Measurements from ENCODE around the gene HOXD11.

HOXD11 gene

GRCh38 chr2:176148751-176149421 lies 41.8 kb downstream of the HOXD11 start:
- no peak for DNase-seq (ENCODE audit: low read depth in 2 of 2, low spot score in 1 of 2)

DNA sequence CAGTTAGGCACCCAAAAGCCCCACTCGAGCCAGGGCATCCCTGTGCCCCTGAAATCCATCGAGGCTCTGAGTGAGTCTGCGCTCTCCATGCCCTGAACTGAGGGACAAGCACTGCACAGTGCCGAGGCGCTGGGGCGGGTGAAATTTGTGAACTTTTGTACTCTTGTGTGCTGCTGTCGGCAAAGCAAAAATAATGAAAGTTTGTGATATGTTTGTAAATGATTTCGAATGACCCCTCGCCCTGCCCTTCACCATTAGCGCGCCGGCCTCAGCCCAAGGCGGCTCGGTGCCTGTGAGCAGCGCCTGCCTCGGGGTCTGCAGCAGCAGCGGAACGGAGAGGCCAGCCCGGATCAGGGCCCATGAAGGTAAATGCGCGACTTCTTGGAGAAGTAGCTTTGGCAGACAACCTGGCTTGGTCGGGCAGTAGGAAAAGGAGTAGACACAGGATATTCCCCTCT lies 42.4 kb downstream of the HOXD11 start:
- DNase-seq (ENCODE audit: low read depth in 2 of 2, low spot score in 1 of 2), result no peak

- no peak for DNase-seq (ENCODE audit: low read depth in 2 of 2, low spot score in 1 of 2)
These were observed 43.0 kb downstream of the HOXD11 start for GRCh38 chr2:176149939-176150583.

DNA sequence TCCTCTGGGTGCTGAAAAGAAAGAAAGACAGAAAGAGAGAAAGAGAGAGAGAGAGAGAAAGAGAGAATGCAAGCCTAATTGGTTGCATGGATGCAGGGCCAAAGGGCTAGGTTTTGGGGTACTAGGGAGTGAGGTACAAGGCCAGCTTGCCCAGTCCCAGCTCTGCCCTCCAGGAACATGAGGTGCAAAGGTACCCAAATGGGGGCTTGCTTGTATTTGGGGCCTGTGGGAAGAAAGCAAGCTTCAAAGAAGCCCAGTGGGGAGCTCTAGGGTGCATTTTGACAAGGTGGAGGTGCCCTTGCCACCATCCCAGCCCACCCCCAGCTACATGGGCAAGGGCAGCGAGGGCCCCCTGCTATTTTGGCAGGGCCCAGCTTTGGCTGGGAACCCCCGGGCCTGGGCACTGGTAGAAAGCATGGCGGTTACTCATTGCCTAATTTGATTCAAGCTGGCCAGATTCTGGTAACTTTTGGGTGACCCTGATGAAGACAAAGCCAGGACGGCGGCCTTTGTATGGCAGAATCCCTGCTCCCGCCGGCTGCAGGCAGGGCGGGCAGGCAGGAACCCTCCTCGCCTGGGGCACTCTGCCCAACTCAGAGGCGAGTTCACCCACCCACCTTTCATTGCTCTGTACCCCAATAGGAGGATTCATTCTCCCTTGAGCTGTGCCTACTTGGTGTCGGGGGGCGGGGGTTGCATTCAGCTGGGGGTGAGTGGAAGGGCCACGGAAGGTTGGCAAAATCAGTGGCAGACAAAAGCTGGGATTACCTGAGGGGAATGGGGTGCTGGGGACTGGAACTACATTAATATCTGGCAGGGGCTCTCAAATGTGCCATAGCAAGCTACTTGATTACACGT lies 43.7 kb downstream of the HOXD11 start:
- no peak for DNase-seq (ENCODE audit: low read depth in 2 of 2, low spot score in 1 of 2)

DNA sequence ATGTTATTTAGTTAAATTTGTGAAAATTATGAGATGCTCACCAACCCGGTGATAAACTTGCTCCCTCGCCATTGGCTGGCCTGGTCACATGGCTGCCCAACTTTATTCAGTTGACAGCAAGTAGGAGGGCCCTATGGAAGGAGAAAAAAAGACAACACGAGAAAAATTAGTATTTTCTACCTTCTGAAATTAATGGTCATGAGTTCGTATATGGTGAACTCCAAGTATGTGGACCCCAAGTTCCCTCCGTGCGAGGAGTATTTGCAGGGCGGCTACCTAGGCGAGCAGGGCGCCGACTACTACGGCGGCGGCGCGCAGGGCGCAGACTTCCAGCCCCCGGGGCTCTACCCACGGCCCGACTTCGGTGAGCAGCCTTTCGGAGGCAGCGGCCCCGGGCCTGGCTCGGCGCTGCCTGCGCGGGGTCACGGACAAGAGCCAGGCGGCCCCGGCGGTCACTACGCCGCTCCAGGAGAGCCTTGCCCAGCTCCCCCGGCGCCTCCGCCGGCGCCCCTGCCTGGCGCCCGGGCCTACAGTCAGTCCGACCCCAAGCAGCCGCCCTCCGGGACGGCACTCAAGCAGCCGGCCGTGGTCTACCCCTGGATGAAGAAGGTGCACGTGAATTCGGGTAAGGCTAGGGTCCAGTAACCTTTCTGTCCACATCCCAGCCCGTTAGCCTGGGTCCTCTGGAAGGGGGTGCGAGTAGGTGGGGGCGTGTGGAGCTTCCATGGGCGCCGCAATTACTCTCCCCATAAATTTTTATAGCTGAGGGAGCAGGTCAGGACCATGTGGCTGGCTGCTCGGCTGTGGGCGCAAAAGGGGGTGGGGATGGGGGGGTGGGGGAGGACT lies 44.6 kb downstream of the HOXD11 start, which contains the start of gene HOXD4:
HOXD4 (plus strand) TSS at position 109 of the 846 bp plus-strand sequence; CDS start at position 193, 84 bp downstream.
- DNase-seq (ENCODE audit: low read depth in 2 of 2, low spot score in 1 of 2), result no peak

- no peak for DNase-seq (ENCODE audit: low read depth in 2 of 2, low spot score in 1 of 2)
These were observed 45.5 kb downstream of the HOXD11 start for GRCh38 chr2:176152350-176153181.

DNA sequence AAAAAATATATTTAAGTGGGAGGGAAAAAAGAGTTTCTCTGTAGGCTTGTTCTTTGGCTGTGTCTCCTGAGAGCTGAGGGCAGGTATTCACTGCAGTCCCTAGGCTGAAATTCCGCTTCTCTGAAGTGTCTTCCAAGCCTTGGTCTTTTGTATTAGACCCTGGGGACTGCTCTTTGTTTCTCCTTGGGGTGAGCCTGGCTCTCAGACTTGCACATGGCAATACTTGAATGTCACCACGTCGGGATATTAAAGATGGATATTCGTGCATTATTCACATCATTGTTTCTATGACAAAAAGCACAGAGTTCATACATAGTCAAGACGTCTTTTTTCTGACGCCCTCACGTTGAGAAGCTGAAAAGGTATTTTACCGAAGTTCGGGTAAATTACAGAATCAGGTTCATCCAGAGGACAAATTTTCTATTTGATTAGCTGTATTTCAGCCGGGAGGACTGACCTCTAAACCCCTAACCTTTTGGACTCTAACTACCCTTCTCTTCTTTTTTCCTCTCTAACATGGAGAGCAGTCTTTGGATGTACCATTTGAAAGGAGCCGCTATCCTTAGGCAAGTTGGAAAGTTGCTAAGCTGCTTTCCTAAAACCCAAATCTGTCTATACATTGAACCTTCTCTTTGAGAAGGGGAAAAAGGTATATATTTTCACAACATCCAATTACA lies 47.6 kb downstream of the HOXD11 start:
- DNase-seq (ENCODE audit: low read depth in 2 of 2, low spot score in 1 of 2), result no peak

- no peak for DNase-seq (ENCODE audit: low read depth in 2 of 2, low spot score in 1 of 2)
These were observed 48.4 kb downstream of the HOXD11 start for GRCh38 chr2:176155356-176156044.

GRCh38 chr2:176156301-176156806 lies 49.3 kb downstream of the HOXD11 start:
- no peak for DNase-seq (ENCODE audit: low read depth in 2 of 2, low spot score in 1 of 2)

- no peak for DNase-seq (ENCODE audit: low read depth in 2 of 2, low spot score in 1 of 2)
These were observed 49.9 kb downstream of the HOXD11 start, which contains the start of gene HOXD3 for GRCh38 chr2:176156807-176157498. TSS of gene HOXD3 (plus strand) at chr2:176157307. CDS start at chr2:176169115, 11,808 bp downstream.

- DNase-seq (ENCODE audit: low read depth in 2 of 2, low spot score in 1 of 2), result no peak
These were observed 50.6 kb downstream of the HOXD11 start for GRCh38 chr2:176157499-176158185.

- no peak for DNase-seq (ENCODE audit: low read depth in 2 of 2, low spot score in 1 of 2)
These were observed 51.1 kb downstream of the HOXD11 start for GRCh38 chr2:176158186-176158591.

- no peak for DNase-seq (ENCODE audit: low read depth in 2 of 2, low spot score in 1 of 2)
These were observed 52.0 kb downstream of the HOXD11 start for GRCh38 chr2:176158855-176159662.

All from stimulated activated CD8-positive, alpha-beta memory T cell treated with anti-CD3 and anti-CD28 coated beads, Interleukin-4, amount 100 ng/mL, for 4 hours (primary cell).